Activated CD4-positive, alpha-beta memory T cell treated with anti-CD3 and anti-CD28 coated beads for 36 hours (primary cell): ENCODE results near the gene BMS1. TPM values are rescaled to one million over a fixed set of nuclear protein-coding genes. Genes with fewer than 3 reads are reported as not detected.

Experiments
- CTCF ChIA-PET: fragments of 350-600 bp; sonication (Branson Sonifier 250); formaldehyde crosslinking; loops from one replicate; lab custom pipeline; 2021; ENCODE audit warnings: antibody characterized with exemption, inconsistent platforms; lab: Charles Lee
- POLR2A ChIA-PET: fragments of 350-600 bp; sonication (Branson Sonifier 250); formaldehyde crosslinking; loops from one replicate; lab custom pipeline; 2021; ENCODE audit warnings: antibody characterized with exemption; lab: Charles Lee
- DNase-seq: peaks from one replicate; pipeline ENCODE4 v3.0.0-alpha.2; 2020
- H3K27ac Mint-ChIP-seq: one replicate; pipeline ENCODE4 v1.8.0; 2021; ENCODE audit warnings: mixed read lengths
- H3K27me3 Mint-ChIP-seq: one replicate; pipeline ENCODE4 v1.8.0; 2021; ENCODE audit warnings: mixed read lengths
- H3K36me3 Mint-ChIP-seq: one replicate; pipeline ENCODE4 v1.8.0; 2021; ENCODE audit warnings: mixed read lengths
- H3K4me1 Mint-ChIP-seq: one replicate; pipeline ENCODE4 v1.8.0; 2021; ENCODE audit warnings: low read depth, mixed read lengths
- H3K4me3 Mint-ChIP-seq: one replicate; pipeline ENCODE4 v1.8.0; 2021; ENCODE audit warnings: mild to moderate bottlenecking, mixed read lengths
- H3K9me3 Mint-ChIP-seq: one replicate; pipeline ENCODE4 v1.8.0; 2021; ENCODE audit warnings: mixed read lengths
- intact Hi-C: fragments of 100-400 bp; cut with micrococcal nuclease; formaldehyde crosslinking; loops from one replicate; pipeline ENCODE4 v1.15.1; 2023
- total RNA-seq, 2 experiments: library from RNA; stranded (reverse); gene quantifications; one replicate each; pipeline ENCODE4 v1.2.3, GENCODE V29; 2021

The BMS1 gene
- total RNA-seq, 2 experiments from 2014 or later: 25.5 to 25.9 TPM

- no peak for DNase-seq
- peaks cover 44% of the 10 kb centered on the region for H3K27me3 Mint-ChIP-seq
- H3K27ac Mint-ChIP-seq: no peak overlapping the region
- H3K9me3 Mint-ChIP-seq: no peaks in the 10 kb centered on the region
- ChIA-PET CTCF (interaction anchor here (1.0 kb wide), 1 partner anchor 20 kb away, joined by 3 read pairs; no protein-coding TSS in a partner anchor), POLR2A (no interaction called here)
- H3K36me3 Mint-ChIP-seq: no peaks in the 10 kb centered on the region
- intact Hi-C loops: loop anchor here (10.0 kb wide), 1 partner anchor 110 kb away; no protein-coding TSS in a partner anchor
- H3K4me3 Mint-ChIP-seq: no peak overlapping the region
- peaks cover 6% of the 10 kb centered on the region for H3K4me1 Mint-ChIP-seq
These were observed 27.6 kb upstream of the BMS1 start for GRCh38 chr10:42755028-42755451.

GRCh38 chr10:42755556-42756093 is 27.0 kb upstream of the BMS1 start:
- Mint-ChIP-seq H3K4me3 (no peak overlapping the region), H3K27me3 (peaks cover 43% of the 10 kb centered on the region), H3K9me3 (no peaks in the 10 kb centered on the region), H3K36me3 (no peaks in the 10 kb centered on the region), H3K27ac (no peak overlapping the region), H3K4me1 (peaks cover 6% of the 10 kb centered on the region)
- ChIA-PET POLR2A (interaction anchor here (0.5 kb wide), 1 partner anchor 26 kb away, joined by 3 read pairs; no protein-coding TSS in a partner anchor), CTCF (interaction anchor here (1.3 kb wide), 1 partner anchor 349 kb away, joined by 4 read pairs; no protein-coding TSS in a partner anchor)
- intact Hi-C loops: loop anchor here (10.0 kb wide), 1 partner anchor 109 kb away; no protein-coding TSS in a partner anchor
- no peak for DNase-seq

- no peak for DNase-seq
- CTCF ChIA-PET: interaction anchor here (0.6 kb wide), 1 partner anchor 276 kb away, joined by 3 read pairs; no protein-coding TSS in a partner anchor
- POLR2A ChIA-PET: no interaction called here
These were observed 14.7 kb upstream of the BMS1 start for GRCh38 chr10:42767906-42768305.

GRCh38 chr10:42768581-42769152 is 13.9 kb upstream of the BMS1 start:
- POLR2A ChIA-PET: no interaction called here
- CTCF ChIA-PET: interaction anchor here (0.6 kb wide), 1 partner anchor 277 kb away, joined by 3 read pairs; no protein-coding TSS in a partner anchor
- intact Hi-C loops: no loop called here

More at GRCh38 chr10:42767906-42768305, 14.7 kb upstream of the BMS1 start:
- intact Hi-C loops: no loop called here
- Mint-ChIP-seq H3K9me3 (peaks cover 4% of the 10 kb centered on the region), H3K4me1 (no peaks in the 10 kb centered on the region), H3K4me3 (no peak overlapping the region), H3K27ac (no peak overlapping the region), H3K27me3 (peaks cover 23% of the 10 kb centered on the region), H3K36me3 (no peaks in the 10 kb centered on the region)

GRCh38 chr10:42769173-42769572 is 13.4 kb upstream of the BMS1 start:
- CTCF ChIA-PET: no interaction called here
- Mint-ChIP-seq H3K9me3 (peaks cover 4% of the 10 kb centered on the region), H3K36me3 (no peaks in the 10 kb centered on the region), H3K27me3 (peaks cover 13% of the 10 kb centered on the region), H3K4me3 (no peak overlapping the region), H3K4me1 (no peaks in the 10 kb centered on the region), H3K27ac (no peak overlapping the region)
- intact Hi-C loops: no loop called here
- POLR2A ChIA-PET: no interaction called here
- DNase-seq: no peak

More at GRCh38 chr10:42768581-42769152, 13.9 kb upstream of the BMS1 start:
- Mint-ChIP-seq H3K4me1 (no peaks in the 10 kb centered on the region), H3K27me3 (peaks cover 18% of the 10 kb centered on the region), H3K4me3 (no peak overlapping the region), H3K27ac (no peak overlapping the region), H3K36me3 (no peaks in the 10 kb centered on the region), H3K9me3 (peaks cover 4% of the 10 kb centered on the region)
- DNase-seq: no peak

GRCh38 chr10:42769673-42770072 is 12.9 kb upstream of the BMS1 start:
- DNase-seq: no peak
- Mint-ChIP-seq H3K27me3 (peaks cover 13% of the 10 kb centered on the region), H3K4me1 (no peaks in the 10 kb centered on the region), H3K4me3 (no peak overlapping the region), H3K27ac (no peak overlapping the region), H3K36me3 (no peaks in the 10 kb centered on the region), H3K9me3 (peaks cover 4% of the 10 kb centered on the region)
- CTCF ChIA-PET: no interaction called here
- POLR2A ChIA-PET: no interaction called here
- intact Hi-C loops: no loop called here

- Mint-ChIP-seq H3K4me3 (no peak overlapping the region), H3K4me1 (peaks cover 2% of the 10 kb centered on the region), H3K9me3 (peaks cover 4% of the 10 kb centered on the region), H3K27me3 (peaks cover 13% of the 10 kb centered on the region), H3K36me3 (no peaks in the 10 kb centered on the region), H3K27ac (no peak overlapping the region)
- POLR2A ChIA-PET: no interaction called here
- DNase-seq: no peak
- CTCF ChIA-PET: no interaction called here
- intact Hi-C loops: no loop called here
These were observed 5.9 kb upstream of the BMS1 start for GRCh38 chr10:42776681-42777080.

- ChIA-PET POLR2A (no interaction called here), CTCF (no interaction called here)
- Mint-ChIP-seq H3K27me3 (peaks cover 13% of the 10 kb centered on the region), H3K4me1 (peaks cover 11% of the 10 kb centered on the region), H3K9me3 (no peaks in the 10 kb centered on the region), H3K4me3 (no peak overlapping the region), H3K36me3 (peaks cover 5% of the 10 kb centered on the region), H3K27ac (no peak overlapping the region)
- intact Hi-C loops: loop anchor here (5.0 kb wide), 1 partner anchor 357 kb away; the partner anchor contains the start of gene CSGALNACT2
- no peak for DNase-seq
These were observed 2.1 kb upstream of the BMS1 start for GRCh38 chr10:42780456-42780855.

- intact Hi-C loops: loop anchor here (1.0 to 5.0 kb wide), 5 partner anchors 19 to 355 kb away; partner anchors contain the start of genes CSGALNACT2 and ZNF33B
- POLR2A ChIA-PET: interaction anchor here (0.6 to 1.0 kb wide), 3 partner anchors 26 to 143 kb away, joined by 3 read pairs; partner anchors contain the start of gene ZNF33B
- CTCF ChIA-PET: interaction anchor here (1.1 kb wide), 1 partner anchor 29 kb away, joined by 6 read pairs; no protein-coding TSS in a partner anchor
- Mint-ChIP-seq H3K4me1 (peaks cover 17% of the 10 kb centered on the region), H3K36me3 (peaks cover 16% of the 10 kb centered on the region), H3K27me3 (peaks cover 4% of the 10 kb centered on the region), H3K9me3 (no peaks in the 10 kb centered on the region), H3K27ac (peak overlapping the region; percentile 90), H3K4me3 (peak overlapping the region; percentile 85)
- DNase-seq: peak; percentile 22
These were observed 626 bp upstream of the BMS1 start for GRCh38 chr10:42781893-42782445.

- intact Hi-C loops: loop anchor here (5.0 kb wide), 1 partner anchor 354 kb away; the partner anchor contains the start of gene CSGALNACT2
- Mint-ChIP-seq H3K4me1 (peaks cover 17% of the 10 kb centered on the region), H3K9me3 (no peaks in the 10 kb centered on the region), H3K36me3 (peaks cover 20% of the 10 kb centered on the region), H3K27ac (peak overlapping the region; percentile 90), H3K27me3 (no peaks in the 10 kb centered on the region), H3K4me3 (peak overlapping the region; percentile 85)
- CTCF ChIA-PET: interaction anchor here (0.8 to 1.8 kb wide), 3 partner anchors 12 to 30 kb away, joined by 3 to 7 read pairs (median 4); no protein-coding TSS in a partner anchor
- POLR2A ChIA-PET: interaction anchor here (1.1 to 1.4 kb wide), 2 partner anchors 356 to 907 kb away, joined by 3 to 4 read pairs; no protein-coding TSS in a partner anchor
- peak; percentile 45 for DNase-seq
These were observed 570 bp downstream of the BMS1 start for GRCh38 chr10:42783181-42783549.

GRCh38 chr10:42785759-42786158 is 3.2 kb downstream of the BMS1 start:
- peaks cover 22% of the 10 kb centered on the region for H3K36me3 Mint-ChIP-seq
- ChIA-PET POLR2A (no interaction called here), CTCF (no interaction called here)
- DNase-seq: no peak
- no peaks in the 10 kb centered on the region for H3K27me3 Mint-ChIP-seq
- intact Hi-C loops: no loop called here
- H3K9me3 Mint-ChIP-seq: no peaks in the 10 kb centered on the region
- H3K27ac Mint-ChIP-seq: no peak overlapping the region
- peaks cover 17% of the 10 kb centered on the region for H3K4me1 Mint-ChIP-seq
- no peak overlapping the region for H3K4me3 Mint-ChIP-seq

- no peaks in the 10 kb centered on the region for H3K27me3 Mint-ChIP-seq
These were observed 8.2 kb downstream of the BMS1 start for GRCh38 chr10:42790835-42791234.

More at GRCh38 chr10:42790835-42791234, 8.2 kb downstream of the BMS1 start:
- peaks cover 54% of the 10 kb centered on the region for H3K36me3 Mint-ChIP-seq
- peaks cover 10% of the 10 kb centered on the region for H3K4me1 Mint-ChIP-seq
- CTCF ChIA-PET: no interaction called here
- intact Hi-C loops: no loop called here
- H3K27ac Mint-ChIP-seq: no peak overlapping the region
- no peak overlapping the region for H3K4me3 Mint-ChIP-seq
- DNase-seq: no peak
- POLR2A ChIA-PET: no interaction called here
- H3K9me3 Mint-ChIP-seq: no peaks in the 10 kb centered on the region
